ENCODE measurements around the gene DIAPH2.

DNA sequence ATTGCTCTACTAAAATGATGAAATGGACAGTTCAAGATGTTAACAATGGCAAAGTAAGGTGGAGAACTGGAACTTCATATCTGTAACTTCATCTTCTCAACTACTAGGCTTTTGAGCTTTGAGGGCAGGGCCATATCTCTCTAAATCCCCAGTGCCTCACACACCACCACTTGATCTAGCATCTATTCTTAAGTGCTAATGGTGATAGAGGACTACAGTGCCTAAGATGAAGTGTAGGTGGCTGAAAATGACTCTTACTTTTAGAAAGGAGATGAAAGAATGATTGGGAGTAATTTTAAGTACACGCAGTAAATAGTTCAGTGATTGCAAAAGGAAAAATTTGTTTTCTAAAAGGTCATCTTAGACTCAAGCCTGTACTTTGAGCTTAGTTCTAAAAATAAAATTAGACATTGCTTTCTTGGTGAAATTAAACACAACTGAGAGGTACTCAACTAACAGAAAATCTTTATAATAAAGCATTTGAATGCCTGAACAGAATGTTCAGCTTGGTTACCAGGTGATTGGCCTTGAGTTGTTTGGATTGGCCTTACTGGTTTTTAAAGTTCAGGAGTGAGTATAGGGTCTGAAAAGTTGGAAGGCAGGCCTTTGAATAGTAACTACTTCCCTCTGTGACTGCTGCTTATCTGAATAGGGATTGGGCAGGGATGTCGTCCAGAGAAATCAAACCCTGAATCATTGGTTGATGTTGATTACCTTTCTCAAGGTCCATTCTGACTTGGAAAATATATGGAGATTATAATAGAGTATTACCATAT lies 45.4 kb downstream of the DIAPH2 start:
- TF ChIP-seq, protein P1, sequence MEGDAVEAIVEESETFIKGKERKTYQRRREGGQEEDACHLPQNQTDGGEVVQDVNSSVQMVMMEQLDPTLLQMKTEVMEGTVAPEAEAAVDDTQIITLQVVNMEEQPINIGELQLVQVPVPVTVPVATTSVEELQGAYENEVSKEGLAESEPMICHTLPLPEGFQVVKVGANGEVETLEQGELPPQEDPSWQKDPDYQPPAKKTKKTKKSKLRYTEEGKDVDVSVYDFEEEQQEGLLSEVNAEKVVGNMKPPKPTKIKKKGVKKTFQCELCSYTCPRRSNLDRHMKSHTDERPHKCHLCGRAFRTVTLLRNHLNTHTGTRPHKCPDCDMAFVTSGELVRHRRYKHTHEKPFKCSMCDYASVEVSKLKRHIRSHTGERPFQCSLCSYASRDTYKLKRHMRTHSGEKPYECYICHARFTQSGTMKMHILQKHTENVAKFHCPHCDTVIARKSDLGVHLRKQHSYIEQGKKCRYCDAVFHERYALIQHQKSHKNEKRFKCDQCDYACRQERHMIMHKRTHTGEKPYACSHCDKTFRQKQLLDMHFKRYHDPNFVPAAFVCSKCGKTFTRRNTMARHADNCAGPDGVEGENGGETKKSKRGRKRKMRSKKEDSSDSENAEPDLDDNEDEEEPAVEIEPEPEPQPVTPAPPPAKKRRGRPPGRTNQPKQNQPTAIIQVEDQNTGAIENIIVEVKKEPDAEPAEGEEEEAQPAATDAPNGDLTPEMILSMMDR (IDR thresholded peaks at IDR 0.05), result no peak
- no peak for TF ChIP-seq EP300 (IDR thresholded peaks at IDR 0.05)

All from esophagus muscularis mucosa (tissue), 3 donors.